Measurements from ENCODE around the gene ANK3. TPM values are rescaled to one million over a fixed set of nuclear protein-coding genes. Genes with fewer than 3 reads are reported as not detected.
A peak's percentile ranks its signal among the peaks of the same experiment; 100 is the strongest.

The ANK3 gene
- total and polyA plus RNA-seq, 2 donors (not counting 1 experiment from before 2014, with no cell fraction given), result 0.50 to 0.79 TPM

DNA sequence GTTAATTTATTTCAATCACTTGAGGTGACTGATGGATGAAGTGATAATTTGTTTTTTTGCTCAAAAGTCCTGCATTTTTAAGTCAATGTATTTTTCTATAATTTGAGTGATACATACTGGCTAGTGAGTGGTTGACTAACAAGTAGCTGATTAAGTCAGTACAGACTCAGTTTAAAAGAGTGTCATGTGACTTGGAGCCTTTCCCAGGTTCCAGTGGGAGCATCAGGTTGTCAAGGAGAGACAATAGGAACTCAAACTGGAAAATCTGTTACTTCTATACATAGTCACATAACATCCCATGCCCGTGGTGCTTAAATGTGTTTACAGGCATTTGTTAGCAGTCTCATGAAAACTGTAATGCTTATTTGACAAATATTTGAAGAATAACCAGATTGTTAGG is 154.7 kb downstream of the ANK3 start:
- Histone ChIP-seq H3K4me2 (ENCODE audit: extremely low read depth, insufficient read depth, low read length) (no peak overlapping the region), H3K9ac (ENCODE audit: insufficient read depth, low read length) (no peak overlapping the region), H3K27me3 (ENCODE audit: control insufficient read depth, insufficient read depth, low read length) (no peaks in the 10 kb centered on the region), H3K36me3 (ENCODE audit: control insufficient read depth, insufficient read depth, low read length) (no peaks in the 10 kb centered on the region), H3K4me3 (replicated peaks in 1 of 4; ENCODE audit: control extremely low read depth in 1 of 4, insufficient read depth in 1 of 4, low read depth in 3 of 4, low read length in 4 of 4) (no peak overlapping the region), H3K27ac (ENCODE audit: insufficient read depth, low read length) (no peak overlapping the region), H3K9me3 (ENCODE audit: control insufficient read depth, insufficient read depth, low read depth, low read length) (no peaks in the 10 kb centered on the region), H2AFZ (ENCODE audit: low read length) (no peak overlapping the region), H4K20me1 (ENCODE audit: control insufficient read depth, extremely low read depth, insufficient read depth, low read length) (no peaks in the 10 kb centered on the region), H3K4me1 (ENCODE audit: control insufficient read depth, extremely low read depth, insufficient read depth, low read length) (no peaks in the 10 kb centered on the region), H3K79me2 (ENCODE audit: control insufficient read depth, insufficient read depth, low read length) (no peaks in the 10 kb centered on the region)
- peak; percentile 27 to 70 for DNase-seq (ENCODE audit: low read depth in 2 of 2)
- TF ChIP-seq, protein P1, sequence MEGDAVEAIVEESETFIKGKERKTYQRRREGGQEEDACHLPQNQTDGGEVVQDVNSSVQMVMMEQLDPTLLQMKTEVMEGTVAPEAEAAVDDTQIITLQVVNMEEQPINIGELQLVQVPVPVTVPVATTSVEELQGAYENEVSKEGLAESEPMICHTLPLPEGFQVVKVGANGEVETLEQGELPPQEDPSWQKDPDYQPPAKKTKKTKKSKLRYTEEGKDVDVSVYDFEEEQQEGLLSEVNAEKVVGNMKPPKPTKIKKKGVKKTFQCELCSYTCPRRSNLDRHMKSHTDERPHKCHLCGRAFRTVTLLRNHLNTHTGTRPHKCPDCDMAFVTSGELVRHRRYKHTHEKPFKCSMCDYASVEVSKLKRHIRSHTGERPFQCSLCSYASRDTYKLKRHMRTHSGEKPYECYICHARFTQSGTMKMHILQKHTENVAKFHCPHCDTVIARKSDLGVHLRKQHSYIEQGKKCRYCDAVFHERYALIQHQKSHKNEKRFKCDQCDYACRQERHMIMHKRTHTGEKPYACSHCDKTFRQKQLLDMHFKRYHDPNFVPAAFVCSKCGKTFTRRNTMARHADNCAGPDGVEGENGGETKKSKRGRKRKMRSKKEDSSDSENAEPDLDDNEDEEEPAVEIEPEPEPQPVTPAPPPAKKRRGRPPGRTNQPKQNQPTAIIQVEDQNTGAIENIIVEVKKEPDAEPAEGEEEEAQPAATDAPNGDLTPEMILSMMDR (conservative IDR thresholded peaks at IDR 0.05 in 1 of 2, IDR thresholded peaks at IDR 0.05 in 1 of 2; ENCODE audit: low read depth in 1 of 2, low read length in 2 of 2), result no peak
- TF ChIP-seq EZH2 (IDR thresholded peaks at IDR 0.05; ENCODE audit: low read length, missing control alignments), result no peak

- Histone ChIP-seq H4K20me1 (ENCODE audit: control insufficient read depth, extremely low read depth, insufficient read depth, low read length) (no peaks in the 10 kb centered on the region), H3K4me2 (ENCODE audit: extremely low read depth, insufficient read depth, low read length) (no peak overlapping the region)
Measured at GRCh38 chr10:60234551-60234950, 155.1 kb downstream of the ANK3 start.

DNA sequence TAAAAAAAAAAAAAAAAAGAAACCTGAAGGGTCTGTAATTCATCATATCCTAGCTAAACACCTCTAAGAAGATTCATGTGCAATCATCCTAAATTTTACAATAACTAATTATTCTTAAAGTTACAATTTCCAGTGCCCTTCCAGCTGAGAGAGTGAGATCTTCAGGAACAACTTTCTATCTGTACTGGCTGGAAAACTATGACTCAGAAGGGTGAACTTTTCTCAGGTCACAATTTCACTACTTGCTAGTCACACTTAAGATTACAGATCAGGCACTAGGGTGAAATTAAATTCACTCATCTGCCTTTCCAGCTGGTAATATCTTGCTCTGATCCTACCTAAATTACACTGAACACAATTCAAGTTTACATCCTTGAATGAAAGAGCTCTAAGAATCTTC is 158.8 kb downstream of the ANK3 start:
- peak; percentile 38 to 67 for DNase-seq (ENCODE audit: low read depth in 2 of 2)
- H4K20me1 ChIP-seq (ENCODE audit: control insufficient read depth, extremely low read depth, insufficient read depth, low read length), result no peaks in the 10 kb centered on the region
- no peaks in the 10 kb centered on the region for H3K4me1 ChIP-seq (ENCODE audit: control insufficient read depth, extremely low read depth, insufficient read depth, low read length)
- no peak overlapping the region for H3K27ac ChIP-seq (ENCODE audit: insufficient read depth, low read length)
- TF ChIP-seq EZH2 (IDR thresholded peaks at IDR 0.05; ENCODE audit: low read length, missing control alignments), result no peak
- TF ChIP-seq, protein P1 (conservative IDR thresholded peaks at IDR 0.05 in 1 of 2, IDR thresholded peaks at IDR 0.05 in 1 of 2; ENCODE audit: low read depth in 1 of 2, low read length in 2 of 2), result no peak
- no peak overlapping the region for H3K4me3 ChIP-seq (replicated peaks in 1 of 4; ENCODE audit: control extremely low read depth in 1 of 4, insufficient read depth in 1 of 4, low read depth in 3 of 4, low read length in 4 of 4)
- H3K9me3 ChIP-seq (ENCODE audit: control insufficient read depth, insufficient read depth, low read depth, low read length), result no peaks in the 10 kb centered on the region
- H2AFZ ChIP-seq (ENCODE audit: low read length), result no peak overlapping the region
- H3K9ac ChIP-seq (ENCODE audit: insufficient read depth, low read length), result no peak overlapping the region
- H3K4me2 ChIP-seq (ENCODE audit: extremely low read depth, insufficient read depth, low read length), result no peak overlapping the region
- H3K27me3 ChIP-seq (ENCODE audit: control insufficient read depth, insufficient read depth, low read length), result no peaks in the 10 kb centered on the region
- H3K36me3 ChIP-seq (ENCODE audit: control insufficient read depth, insufficient read depth, low read length), result no peaks in the 10 kb centered on the region
- H3K79me2 ChIP-seq (ENCODE audit: control insufficient read depth, insufficient read depth, low read length), result no peaks in the 10 kb centered on the region

More at GRCh38 chr10:60234551-60234950, 155.1 kb downstream of the ANK3 start:
- no peak overlapping the region for H3K9ac ChIP-seq (ENCODE audit: insufficient read depth, low read length)
- no peaks in the 10 kb centered on the region for H3K27me3 ChIP-seq (ENCODE audit: control insufficient read depth, insufficient read depth, low read length)
- H3K36me3 ChIP-seq (ENCODE audit: control insufficient read depth, insufficient read depth, low read length), result no peaks in the 10 kb centered on the region
- TF ChIP-seq, protein P1 (conservative IDR thresholded peaks at IDR 0.05 in 1 of 2, IDR thresholded peaks at IDR 0.05 in 1 of 2; ENCODE audit: low read depth in 1 of 2, low read length in 2 of 2), result no peak
- TF ChIP-seq EZH2 (IDR thresholded peaks at IDR 0.05; ENCODE audit: low read length, missing control alignments), result no peak
- no peaks in the 10 kb centered on the region for H3K4me1 ChIP-seq (ENCODE audit: control insufficient read depth, extremely low read depth, insufficient read depth, low read length)
- H2AFZ ChIP-seq (ENCODE audit: low read length), result no peak overlapping the region
- no peak for DNase-seq (ENCODE audit: low read depth in 2 of 2)
- H3K9me3 ChIP-seq (ENCODE audit: control insufficient read depth, insufficient read depth, low read depth, low read length), result no peaks in the 10 kb centered on the region
- no peak overlapping the region for H3K4me3 ChIP-seq (replicated peaks in 1 of 4; ENCODE audit: control extremely low read depth in 1 of 4, insufficient read depth in 1 of 4, low read depth in 3 of 4, low read length in 4 of 4)
- H3K27ac ChIP-seq (ENCODE audit: insufficient read depth, low read length), result no peak overlapping the region
- no peaks in the 10 kb centered on the region for H3K79me2 ChIP-seq (ENCODE audit: control insufficient read depth, insufficient read depth, low read length)

Measured in fibroblast of lung (primary cell).